Endothelial cell (in vitro differentiated cells): ENCODE data around the gene ANTKMT. TPM values are rescaled to one million over a fixed set of nuclear protein-coding genes. Genes with fewer than 3 reads are reported as not detected.

Experiments
- DNase-seq: peaks from one replicate; pipeline ENCODE4 v3.0.0; 2021; ENCODE audit warnings: low spot score
- H3K27ac Mint-ChIP-seq: one replicate; pipeline ENCODE4 v1.8.0; 2021; ENCODE audit warnings: mixed read lengths, inconsistent platforms; ENCODE audit not compliant: unreplicated experiment
- H3K27me3 Mint-ChIP-seq: one replicate; pipeline ENCODE4 v1.8.0; 2021; ENCODE audit warnings: mild to moderate bottlenecking, moderate library complexity, mixed read lengths, inconsistent platforms; ENCODE audit not compliant: unreplicated experiment
- H3K36me3 Mint-ChIP-seq: one replicate; pipeline ENCODE4 v1.8.0; 2021; ENCODE audit warnings: mild to moderate bottlenecking, low read depth, mixed read lengths, inconsistent platforms; ENCODE audit not compliant: unreplicated experiment
- H3K4me1 Mint-ChIP-seq: one replicate; pipeline ENCODE4 v1.8.0; 2021; ENCODE audit warnings: mild to moderate bottlenecking, mixed read lengths, inconsistent platforms; ENCODE audit not compliant: unreplicated experiment
- H3K4me3 Mint-ChIP-seq: one replicate; pipeline ENCODE4 v1.8.0; 2021; ENCODE audit warnings: mild to moderate bottlenecking, mixed read lengths, inconsistent platforms; ENCODE audit not compliant: unreplicated experiment
- H3K9me3 Mint-ChIP-seq: one replicate; pipeline ENCODE4 v1.8.0; 2021; ENCODE audit warnings: mixed read lengths, inconsistent platforms; ENCODE audit not compliant: unreplicated experiment
- CTCF ChIP-seq: fragments of 200-600 bp; sonication (generic); IDR thresholded peaks from one replicate; pipeline ENCODE4 v1.5.0; 2021; ENCODE audit warnings: antibody characterized with exemption; ENCODE audit not compliant: unreplicated experiment
- total RNA-seq: library from RNA; stranded (reverse); fragmentation: NEBNext Ultra II Directional; extraction: Animal tissue kit (Norgen Biotek cat#: 25700); gene quantifications from one replicate; pipeline ENCODE4 v1.2.1, GENCODE V29; 2021; ENCODE audit not compliant: unreplicated experiment

Gene ANTKMT
- total RNA-seq, 1 donor from 2014 or later = 11.1 TPM

GRCh38 chr16:722835-723633, 2.1 kb downstream of the ANTKMT start:
- Mint-ChIP-seq H3K4me1 (no peaks in the 10 kb centered on the region), H3K9me3 (no peaks in the 10 kb centered on the region), H3K27me3 (peaks cover 21% of the 10 kb centered on the region), H3K36me3 (no peaks in the 10 kb centered on the region), H3K4me3 (no peak overlapping the region), H3K27ac (no peak overlapping the region)
- no peak for TF ChIP-seq CTCF
- no peak for DNase-seq

DNA sequence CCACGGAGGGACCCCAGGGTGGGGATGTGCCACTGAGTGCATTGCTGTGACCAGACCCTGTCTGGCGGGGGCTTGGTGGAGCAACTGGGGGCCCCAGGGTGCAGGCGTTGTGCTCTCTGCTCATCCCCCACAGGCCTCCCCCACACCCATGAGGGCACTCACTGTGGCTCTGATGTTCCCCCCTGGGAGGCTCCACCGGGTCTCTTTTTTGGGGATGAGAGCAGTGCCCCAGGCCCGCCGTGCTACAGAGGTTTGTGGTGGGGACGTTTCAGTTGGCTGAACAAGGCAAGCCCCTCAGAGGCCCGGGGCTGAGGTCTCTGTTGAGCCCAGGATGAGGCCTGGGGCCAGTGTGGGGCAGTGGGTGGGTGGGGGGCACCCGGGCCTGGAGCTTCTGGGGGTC, 2.7 kb downstream of the ANTKMT start:
- H3K27me3 Mint-ChIP-seq = peaks cover 20% of the 10 kb centered on the region
- DNase-seq = no peak
- TF ChIP-seq CTCF = no peak
- H3K27ac Mint-ChIP-seq = no peak overlapping the region
- H3K36me3 Mint-ChIP-seq = no peaks in the 10 kb centered on the region
- H3K4me1 Mint-ChIP-seq = no peaks in the 10 kb centered on the region
- H3K9me3 Mint-ChIP-seq = no peaks in the 10 kb centered on the region
- H3K4me3 Mint-ChIP-seq = no peak overlapping the region

- no peaks in the 10 kb centered on the region for H3K36me3 Mint-ChIP-seq
These were observed 3.5 kb downstream of the ANTKMT start for GRCh38 chr16:724188-725040.

DNA sequence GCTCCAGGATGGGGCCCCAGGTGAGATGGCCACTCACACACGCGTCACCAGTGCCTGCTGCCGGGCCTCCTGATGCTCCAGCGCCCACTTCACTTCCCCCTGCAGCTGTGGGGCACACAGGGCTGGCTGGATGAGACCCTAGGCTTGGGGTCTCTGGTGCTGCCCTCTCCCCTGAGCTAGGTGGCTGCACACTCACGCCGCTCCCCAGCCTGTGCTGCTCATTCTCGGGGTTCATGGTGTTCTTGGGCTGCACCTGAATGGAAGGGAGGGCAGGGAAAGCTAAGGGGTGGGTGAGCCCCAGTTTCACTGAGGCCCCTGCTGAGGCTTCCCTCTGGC, 4.1 kb downstream of the ANTKMT start:
- no peak for DNase-seq
- Mint-ChIP-seq H3K4me3 (no peak overlapping the region), H3K27ac (no peak overlapping the region), H3K9me3 (no peaks in the 10 kb centered on the region), H3K36me3 (no peaks in the 10 kb centered on the region), H3K4me1 (no peaks in the 10 kb centered on the region), H3K27me3 (peaks cover 11% of the 10 kb centered on the region)
- TF ChIP-seq CTCF = no peak

More at GRCh38 chr16:724188-725040, 3.5 kb downstream of the ANTKMT start:
- TF ChIP-seq CTCF = no peak
- no peak overlapping the region for H3K27ac Mint-ChIP-seq
- no peaks in the 10 kb centered on the region for H3K9me3 Mint-ChIP-seq
- peaks cover 12% of the 10 kb centered on the region for H3K27me3 Mint-ChIP-seq
- no peak for DNase-seq
- no peak overlapping the region for H3K4me3 Mint-ChIP-seq
- H3K4me1 Mint-ChIP-seq = no peaks in the 10 kb centered on the region
